ENCODE results near the gene WDR33.
A peak's percentile ranks its signal among the peaks of the same experiment; 100 is the strongest.
"Not testable (repeated sequence)": the region's sequence is repeated elsewhere in the genome, so short reads cannot be mapped to it uniquely, and the experiment has no call there.

Gene WDR33

DNA sequence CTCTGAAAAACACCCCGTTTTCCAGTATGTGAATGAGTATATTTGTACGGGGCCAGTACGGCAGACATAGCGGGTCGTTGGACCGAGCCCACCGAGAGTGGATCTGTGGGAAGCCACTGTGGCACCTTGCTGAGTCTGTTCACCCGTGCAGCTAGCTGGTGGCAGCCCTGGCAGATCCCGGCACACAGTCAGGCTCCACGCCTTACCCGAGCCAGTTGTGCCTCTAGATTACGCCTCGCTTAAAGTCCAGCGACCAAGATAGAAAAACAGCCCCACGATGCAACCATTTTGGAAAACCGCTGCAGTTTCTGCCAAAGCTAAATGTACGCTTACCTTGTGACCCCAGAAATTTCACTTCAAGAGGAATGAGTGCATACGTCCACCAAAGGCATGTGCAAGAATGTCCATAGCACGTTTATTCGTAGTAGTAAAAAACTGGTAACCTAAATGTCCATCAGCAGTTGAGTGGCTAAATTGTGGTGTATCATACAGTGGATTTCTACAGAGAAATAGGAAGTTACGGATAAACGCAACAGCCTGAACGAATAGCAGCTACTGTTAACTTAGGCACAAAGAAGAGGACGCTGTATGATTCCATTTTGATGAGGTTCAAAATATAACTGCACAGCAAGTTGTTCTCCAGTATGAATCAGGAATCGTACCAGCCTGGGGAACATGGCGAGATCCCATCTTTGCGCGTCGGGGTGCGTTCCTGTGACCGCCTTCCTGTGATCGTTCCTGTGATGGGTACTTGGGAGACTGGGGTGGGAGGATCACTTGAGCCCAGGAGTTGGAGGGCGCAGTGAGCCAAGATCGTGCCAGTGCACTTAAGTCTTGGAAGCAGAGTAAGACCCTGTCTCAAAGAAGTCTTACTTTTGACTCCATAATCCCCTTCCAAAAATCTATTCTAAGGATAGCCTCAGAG is 688 bp upstream of the WDR33 start:
- TF ChIP-seq PAX5 (IDR thresholded peaks at IDR 0.05; ENCODE audit: insufficient read depth, low read length, severe bottlenecking) (no peak), POLR2AphosphoS5 (IDR thresholded peaks at IDR 0.05; ENCODE audit: low read depth, low read length) (no peak)
- DNase-seq (ENCODE audit: insufficient read length, low spot score) (no peak), FAIRE-seq (no peak)

DNA sequence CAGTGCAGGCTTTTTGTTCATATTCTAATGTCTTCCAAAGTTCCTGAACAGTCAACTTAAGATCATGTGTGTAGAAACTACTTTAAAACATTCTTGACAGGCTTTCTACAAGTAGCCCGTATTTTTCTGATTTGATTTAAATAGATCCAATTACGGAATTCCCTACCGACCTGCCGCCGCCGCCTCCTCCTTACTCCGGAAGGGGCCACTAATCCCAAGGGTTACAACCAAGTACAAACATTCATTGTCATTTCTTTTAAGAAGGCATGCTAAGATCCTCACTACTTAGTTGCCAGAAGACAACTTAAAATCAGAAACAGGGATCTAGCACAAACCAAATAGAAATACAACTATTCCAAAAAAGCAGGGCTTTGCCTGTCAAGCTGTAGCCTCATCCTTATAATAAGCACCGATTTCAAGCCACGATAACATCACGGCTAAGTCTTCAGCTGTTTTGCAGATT is 784 bp downstream of the WDR33 start:
- no peak for FAIRE-seq
- TF ChIP-seq SPI1 (IDR thresholded peaks at IDR 0.05; ENCODE audit: low read depth, low read length) = no peak
- TF ChIP-seq POU2F2 (IDR thresholded peaks at IDR 0.05; ENCODE audit: low read depth, low read length) = no peak
- no peak for TF ChIP-seq POLR2A (IDR thresholded peaks at IDR 0.05; ENCODE audit: low read depth, low read length)
- TF ChIP-seq TAF1 (IDR thresholded peaks at IDR 0.05; ENCODE audit: low read depth, low read length) = no peak
- no peak for TF ChIP-seq PAX5 (IDR thresholded peaks at IDR 0.05; ENCODE audit: insufficient read depth, low read length, severe bottlenecking)
- TF ChIP-seq POLR2AphosphoS5 (IDR thresholded peaks at IDR 0.05; ENCODE audit: low read depth, low read length) = no peak
- no peak for DNase-seq (ENCODE audit: insufficient read length, low spot score)

- TF ChIP-seq TAF1 (IDR thresholded peaks at IDR 0.05; ENCODE audit: low read depth, low read length) = no peak
- TF ChIP-seq PAX5 (IDR thresholded peaks at IDR 0.05; ENCODE audit: insufficient read depth, low read length, severe bottlenecking) = no peak
- TF ChIP-seq POU2F2 (IDR thresholded peaks at IDR 0.05; ENCODE audit: low read depth, low read length) = no peak
- no peak for TF ChIP-seq SPI1 (IDR thresholded peaks at IDR 0.05; ENCODE audit: low read depth, low read length)
- no peak for TF ChIP-seq POLR2AphosphoS5 (IDR thresholded peaks at IDR 0.05; ENCODE audit: low read depth, low read length)
- TF ChIP-seq POLR2A (IDR thresholded peaks at IDR 0.05; ENCODE audit: low read depth, low read length) = no peak
- FAIRE-seq (no peak), DNase-seq (ENCODE audit: insufficient read length, low spot score) (no peak)
These were observed 3.2 kb downstream of the WDR33 start for GRCh38 chr2:127807678-127808353.

GRCh38 chr2:127806860-127807259 is 4.1 kb downstream of the WDR33 start:
- not testable (repeated sequence) for FAIRE-seq; DNase-seq (ENCODE audit: insufficient read length, low spot score)

GRCh38 chr2:127805491-127805890 is 5.5 kb downstream of the WDR33 start:
- FAIRE-seq = no peak
- TF ChIP-seq TAF1 (IDR thresholded peaks at IDR 0.05; ENCODE audit: low read depth, low read length) (no peak), POLR2AphosphoS5 (IDR thresholded peaks at IDR 0.05; ENCODE audit: low read depth, low read length) (no peak), SPI1 (IDR thresholded peaks at IDR 0.05; ENCODE audit: low read depth, low read length) (no peak), POLR2A (IDR thresholded peaks at IDR 0.05; ENCODE audit: low read depth, low read length) (no peak)
- no peak for DNase-seq (ENCODE audit: insufficient read length, low spot score)

GRCh38 chr2:127799926-127800325 is 11.0 kb downstream of the WDR33 start:
- FAIRE-seq (no peak), DNase-seq (ENCODE audit: insufficient read length, low spot score) (no peak)
- TF ChIP-seq SPI1 (IDR thresholded peaks at IDR 0.05; ENCODE audit: low read depth, low read length) (peak; percentile 15; the same call in 1 of the 2 replicates), POLR2A (IDR thresholded peaks at IDR 0.05; ENCODE audit: low read depth, low read length) (no peak)

- FAIRE-seq (peak; percentile 33), DNase-seq (ENCODE audit: insufficient read length, low spot score) (no peak)
- TF ChIP-seq PAX5 (IDR thresholded peaks at IDR 0.05; ENCODE audit: insufficient read depth, low read length, severe bottlenecking) (no peak), POU2F2 (IDR thresholded peaks at IDR 0.05; ENCODE audit: low read depth, low read length) (no peak), TAF1 (IDR thresholded peaks at IDR 0.05; ENCODE audit: low read depth, low read length) (no peak), POLR2AphosphoS5 (IDR thresholded peaks at IDR 0.05; ENCODE audit: low read depth, low read length) (no peak), POLR2A (IDR thresholded peaks at IDR 0.05; ENCODE audit: low read depth, low read length) (no peak), SPI1 (IDR thresholded peaks at IDR 0.05; ENCODE audit: low read depth, low read length) (peak; percentile 89)
These were observed 14.6 kb downstream of the WDR33 start for GRCh38 chr2:127796389-127796788.

GRCh38 chr2:127794901-127795300 is 16.1 kb downstream of the WDR33 start:
- not testable (repeated sequence) for DNase-seq (ENCODE audit: insufficient read length, low spot score); FAIRE-seq

DNA sequence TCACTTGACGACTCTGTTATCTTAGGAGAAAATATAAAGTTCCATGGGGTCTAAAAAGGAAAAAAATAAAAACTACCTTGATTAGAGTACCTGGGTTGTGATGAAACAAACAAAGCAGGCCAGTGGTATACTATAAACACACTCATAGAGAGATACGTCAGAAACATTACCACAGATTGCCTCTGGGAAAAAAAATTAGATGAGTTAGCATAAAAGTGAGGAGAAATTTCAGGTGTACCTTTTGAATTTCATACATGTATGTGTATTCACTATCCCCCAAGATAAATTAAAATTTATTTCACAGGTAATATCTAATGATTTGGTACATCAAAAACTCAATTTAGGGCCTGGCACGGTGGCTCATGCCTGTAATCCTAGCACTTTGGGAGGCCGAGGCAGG is 18.2 kb downstream of the WDR33 start:
- no peak for DNase-seq (ENCODE audit: insufficient read length, low spot score)
- no peak for FAIRE-seq
- TF ChIP-seq POU2F2 (IDR thresholded peaks at IDR 0.05; ENCODE audit: low read depth, low read length) = no peak
- TF ChIP-seq POLR2A (IDR thresholded peaks at IDR 0.05; ENCODE audit: low read depth, low read length) = no peak

DNA sequence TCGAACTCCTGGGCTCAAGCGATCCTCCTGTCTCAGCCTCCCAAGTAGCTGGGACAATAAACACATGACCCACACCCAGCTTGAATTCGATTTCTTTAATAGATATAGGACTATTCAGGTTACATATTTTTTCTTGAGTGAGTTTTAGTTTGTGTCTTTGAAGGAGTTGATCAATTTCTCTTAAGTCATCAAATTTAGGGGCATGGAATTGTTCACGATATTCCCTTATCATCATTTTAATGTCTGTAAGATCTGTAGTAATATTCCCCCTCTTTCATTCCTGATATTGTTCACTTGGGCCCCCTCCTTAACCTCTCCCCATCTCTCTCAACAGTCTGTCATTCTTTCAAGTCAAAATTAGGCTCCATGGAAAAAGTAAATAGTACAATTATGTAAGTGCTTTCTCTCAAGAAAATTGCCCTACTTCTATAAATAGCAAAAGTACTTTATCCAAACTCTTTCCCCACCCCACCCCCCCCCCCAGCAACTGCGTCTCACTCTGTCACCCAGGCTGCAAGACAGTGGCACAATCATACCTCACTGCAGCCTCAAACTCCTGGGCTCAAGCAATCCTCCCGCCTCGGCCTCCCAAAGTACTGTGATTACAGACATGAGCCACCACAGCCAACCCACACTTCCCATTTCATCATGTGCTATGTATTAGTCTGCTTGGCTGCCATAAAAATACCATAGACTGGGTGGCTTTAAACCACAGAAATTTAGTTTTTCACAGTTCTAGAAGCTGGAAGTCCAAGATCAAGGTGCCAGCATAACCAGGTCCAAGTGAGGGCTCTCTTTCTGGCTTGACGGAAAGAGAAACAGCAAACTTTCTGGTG is 20.1 kb downstream of the WDR33 start:
- no peak for TF ChIP-seq POLR2AphosphoS5 (IDR thresholded peaks at IDR 0.05; ENCODE audit: low read depth, low read length)
- TF ChIP-seq TAF1 (IDR thresholded peaks at IDR 0.05; ENCODE audit: low read depth, low read length) = no peak
- TF ChIP-seq PAX5 (IDR thresholded peaks at IDR 0.05; ENCODE audit: insufficient read depth, low read length, severe bottlenecking) = no peak
- no peak for TF ChIP-seq POLR2A (IDR thresholded peaks at IDR 0.05; ENCODE audit: low read depth, low read length)
- no peak for TF ChIP-seq SPI1 (IDR thresholded peaks at IDR 0.05; ENCODE audit: low read depth, low read length)
- TF ChIP-seq POU2F2 (IDR thresholded peaks at IDR 0.05; ENCODE audit: low read depth, low read length) = no peak
- FAIRE-seq = no peak
- no peak for DNase-seq (ENCODE audit: insufficient read length, low spot score)
